Keratinocyte (primary cell): ENCODE data around the gene S100A1.

Experiments used
- EZH2 ChIP-seq: IDR thresholded peaks from one replicate; pipeline ENCODE4 v1.6.1; 2012; ENCODE audit warnings: inconsistent platforms, mild to moderate bottlenecking, low read length, moderate library complexity
- TF ChIP-seq, protein P1 (sequence below), 3 experiments: IDR thresholded peaks in 1 of 3; conservative IDR thresholded peaks in 1 of 3; optimal IDR thresholded peaks in 1 of 3; 2 replicates in 2 of 3; 3 replicates in 1 of 3; pipeline versions ENCODE3 to v1.5.1; 2011; ENCODE audit warnings: low read length in 3 of 3, mild to moderate bottlenecking in 3 of 3, moderate library complexity in 2 of 3, control low read depth in 1 of 3, inconsistent platforms in 1 of 3; ENCODE audit not compliant: insufficient read depth in 2 of 3; ENCODE audit errors: extremely low read depth in 1 of 3

GRCh38 chr1:153631047-153632022, 3.1 kb downstream of the S100A1 start:
- TF ChIP-seq, protein P1, sequence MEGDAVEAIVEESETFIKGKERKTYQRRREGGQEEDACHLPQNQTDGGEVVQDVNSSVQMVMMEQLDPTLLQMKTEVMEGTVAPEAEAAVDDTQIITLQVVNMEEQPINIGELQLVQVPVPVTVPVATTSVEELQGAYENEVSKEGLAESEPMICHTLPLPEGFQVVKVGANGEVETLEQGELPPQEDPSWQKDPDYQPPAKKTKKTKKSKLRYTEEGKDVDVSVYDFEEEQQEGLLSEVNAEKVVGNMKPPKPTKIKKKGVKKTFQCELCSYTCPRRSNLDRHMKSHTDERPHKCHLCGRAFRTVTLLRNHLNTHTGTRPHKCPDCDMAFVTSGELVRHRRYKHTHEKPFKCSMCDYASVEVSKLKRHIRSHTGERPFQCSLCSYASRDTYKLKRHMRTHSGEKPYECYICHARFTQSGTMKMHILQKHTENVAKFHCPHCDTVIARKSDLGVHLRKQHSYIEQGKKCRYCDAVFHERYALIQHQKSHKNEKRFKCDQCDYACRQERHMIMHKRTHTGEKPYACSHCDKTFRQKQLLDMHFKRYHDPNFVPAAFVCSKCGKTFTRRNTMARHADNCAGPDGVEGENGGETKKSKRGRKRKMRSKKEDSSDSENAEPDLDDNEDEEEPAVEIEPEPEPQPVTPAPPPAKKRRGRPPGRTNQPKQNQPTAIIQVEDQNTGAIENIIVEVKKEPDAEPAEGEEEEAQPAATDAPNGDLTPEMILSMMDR (optimal IDR thresholded peaks at IDR 0.05 in 1 of 3, IDR thresholded peaks at IDR 0.05 in 1 of 3, conservative IDR thresholded peaks at IDR 0.05 in 1 of 3; ENCODE audit: extremely low read depth in 1 of 3, insufficient read depth in 2 of 3, low read length in 3 of 3) = no peak
- TF ChIP-seq EZH2 = no peak
